IMR-90 (cell line): ENCODE measurements around the gene GPR160.

Source experiments
- BHLHE40 ChIP-seq: fragments of 150-350 bp; IDR thresholded peaks from 2 replicates; pipeline ENCODE4 v1.6.1; 2016; ENCODE audit warnings: mild to moderate bottlenecking, low read depth, low read length
- CEBPB ChIP-seq: IDR thresholded peaks from 2 replicates; pipeline ENCODE4 v1.6.1; 2012; ENCODE audit warnings: low read depth, low read length, improper control_type of control experiment
- CHD1 ChIP-seq: IDR thresholded peaks from 2 replicates; pipeline ENCODE4 v1.6.1; 2012; ENCODE audit warnings: low read depth, low read length, improper control_type of control experiment
- MAFK ChIP-seq: IDR thresholded peaks from 2 replicates; pipeline ENCODE4 v1.6.1; 2012; ENCODE audit warnings: low read depth, low read length, improper control_type of control experiment
- MXI1 ChIP-seq: IDR thresholded peaks from 2 replicates; pipeline ENCODE4 v1.6.1; 2012; ENCODE audit warnings: low read depth, mild to moderate bottlenecking, low read length, moderate library complexity, borderline replicate concordance
- POLR2A ChIP-seq: IDR thresholded peaks from 2 replicates; pipeline ENCODE4 v1.6.1; 2012; ENCODE audit warnings: mild to moderate bottlenecking, low read depth, low read length
- RAD21 ChIP-seq: IDR thresholded peaks from 2 replicates; pipeline ENCODE4 v1.6.1; 2012; ENCODE audit warnings: low read length, improper control_type of control experiment
- RFX5 ChIP-seq: IDR thresholded peaks from 2 replicates; pipeline ENCODE4 v1.8.0; 2012; ENCODE audit warnings: low read depth, mild to moderate bottlenecking, low read length, moderate library complexity
- SMC3 ChIP-seq: fragments of 150-350 bp; IDR thresholded peaks from 2 replicates; pipeline ENCODE4 v1.6.1; 2016; ENCODE audit warnings: low read depth, mild to moderate bottlenecking, antibody characterized with exemption, low read length, moderate library complexity
- TF ChIP-seq, protein P1 (sequence below): conservative IDR thresholded peaks from 2 replicates; pipeline ENCODE4 v1.5.1; 2012; ENCODE audit warnings: mild to moderate bottlenecking, low read depth, low read length, improper control_type of control experiment
- TF ChIP-seq, protein P2 (sequence below): fragments of 150-350 bp; IDR thresholded peaks from 2 replicates; pipeline ENCODE4 v1.6.1; 2017; ENCODE audit warnings: mild to moderate bottlenecking, antibody characterized with exemption, low read length, low read depth

DNA sequence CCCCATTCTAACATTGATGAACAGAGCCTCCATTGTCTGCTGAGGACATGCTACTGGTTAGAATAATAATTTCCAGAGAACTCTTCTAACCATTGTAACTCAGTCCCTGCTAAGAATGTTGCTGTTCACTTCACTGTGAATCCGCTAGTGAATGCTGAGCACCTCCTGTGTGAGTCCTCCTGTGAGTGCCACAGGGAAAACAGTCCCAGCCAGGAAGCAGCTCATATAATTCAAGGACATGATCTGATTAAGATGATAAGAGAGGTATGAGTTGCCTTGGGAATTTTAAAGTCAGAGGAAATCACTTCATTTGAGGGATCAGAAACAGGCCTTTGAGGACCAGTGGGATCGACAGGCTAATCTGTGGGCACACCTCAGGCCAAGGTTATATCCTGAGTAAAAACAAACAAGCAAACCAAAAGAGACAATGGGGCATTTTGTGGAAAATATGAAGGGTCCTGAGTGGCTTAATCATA, 33.9 kb upstream of the GPR160 start:
- TF ChIP-seq, protein P1, sequence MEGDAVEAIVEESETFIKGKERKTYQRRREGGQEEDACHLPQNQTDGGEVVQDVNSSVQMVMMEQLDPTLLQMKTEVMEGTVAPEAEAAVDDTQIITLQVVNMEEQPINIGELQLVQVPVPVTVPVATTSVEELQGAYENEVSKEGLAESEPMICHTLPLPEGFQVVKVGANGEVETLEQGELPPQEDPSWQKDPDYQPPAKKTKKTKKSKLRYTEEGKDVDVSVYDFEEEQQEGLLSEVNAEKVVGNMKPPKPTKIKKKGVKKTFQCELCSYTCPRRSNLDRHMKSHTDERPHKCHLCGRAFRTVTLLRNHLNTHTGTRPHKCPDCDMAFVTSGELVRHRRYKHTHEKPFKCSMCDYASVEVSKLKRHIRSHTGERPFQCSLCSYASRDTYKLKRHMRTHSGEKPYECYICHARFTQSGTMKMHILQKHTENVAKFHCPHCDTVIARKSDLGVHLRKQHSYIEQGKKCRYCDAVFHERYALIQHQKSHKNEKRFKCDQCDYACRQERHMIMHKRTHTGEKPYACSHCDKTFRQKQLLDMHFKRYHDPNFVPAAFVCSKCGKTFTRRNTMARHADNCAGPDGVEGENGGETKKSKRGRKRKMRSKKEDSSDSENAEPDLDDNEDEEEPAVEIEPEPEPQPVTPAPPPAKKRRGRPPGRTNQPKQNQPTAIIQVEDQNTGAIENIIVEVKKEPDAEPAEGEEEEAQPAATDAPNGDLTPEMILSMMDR = no peak
- TF ChIP-seq RAD21 = no peak
- TF ChIP-seq POLR2A = no peak
- TF ChIP-seq RFX5 = no peak
- no peak for TF ChIP-seq CEBPB
- no peak for TF ChIP-seq MXI1
- TF ChIP-seq, protein P2, sequence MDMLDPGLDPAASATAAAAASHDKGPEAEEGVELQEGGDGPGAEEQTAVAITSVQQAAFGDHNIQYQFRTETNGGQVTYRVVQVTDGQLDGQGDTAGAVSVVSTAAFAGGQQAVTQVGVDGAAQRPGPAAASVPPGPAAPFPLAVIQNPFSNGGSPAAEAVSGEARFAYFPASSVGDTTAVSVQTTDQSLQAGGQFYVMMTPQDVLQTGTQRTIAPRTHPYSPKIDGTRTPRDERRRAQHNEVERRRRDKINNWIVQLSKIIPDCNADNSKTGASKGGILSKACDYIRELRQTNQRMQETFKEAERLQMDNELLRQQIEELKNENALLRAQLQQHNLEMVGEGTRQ = no peak
- no peak for TF ChIP-seq MAFK
- no peak for TF ChIP-seq BHLHE40
- no peak for TF ChIP-seq SMC3
- no peak for TF ChIP-seq CHD1
